MCF 10A (cell line): Measurements from ENCODE around the gene TUBGCP6. TPM values are rescaled to one million over a fixed set of nuclear protein-coding genes. Genes with fewer than 3 reads are reported as not detected.

Source experiments
- BruUV-seq: library from RNA; stranded (reverse); fragments of 400-500 nt; replicated peaks from 2 replicates; lab custom pipeline; 2021; lab: Mats Ljungman, UMichigan
- CTCF ChIA-PET: fragments of 300-600 bp; sonication (Branson Sonifier 250); formaldehyde crosslinking; extraction: SDS; loops from one replicate; lab custom pipeline; 2021; ENCODE audit warnings: antibody characterized with exemption, inconsistent platforms; lab: Yijun Ruan, JAX
- POLR2A ChIA-PET: fragments of 300-600, 350-650 bp; sonication (Branson Sonifier 250); formaldehyde crosslinking; extraction: SDS; loops from one replicate; lab custom pipeline; 2020; ENCODE audit warnings: antibody characterized with exemption, inconsistent platforms; lab: Yijun Ruan, JAX
- DNase-seq: peaks from one replicate; pipeline ENCODE4 v3.0.0-alpha.2; 2018; ENCODE audit not compliant: unreplicated experiment
- H3K27ac Mint-ChIP-seq: one replicate; pipeline ENCODE4 v1.8.0; 2022; ENCODE audit warnings: mild to moderate bottlenecking, low read depth, mixed read lengths; ENCODE audit not compliant: unreplicated experiment
- H3K27me3 Mint-ChIP-seq: one replicate; pipeline ENCODE4 v1.8.0; 2022; ENCODE audit warnings: mixed read lengths; ENCODE audit not compliant: insufficient read depth, unreplicated experiment
- H3K36me3 Mint-ChIP-seq: one replicate; pipeline ENCODE4 v1.8.0; 2022; ENCODE audit warnings: mild to moderate bottlenecking, moderate library complexity, mixed read lengths; ENCODE audit not compliant: insufficient read depth, unreplicated experiment
- H3K4me1 Mint-ChIP-seq: one replicate; pipeline ENCODE4 v1.8.0; 2022; ENCODE audit warnings: mixed read lengths; ENCODE audit not compliant: insufficient read depth, unreplicated experiment
- H3K4me3 Mint-ChIP-seq: one replicate; pipeline ENCODE4 v1.8.0; 2022; ENCODE audit warnings: mild to moderate bottlenecking, moderate library complexity, mixed read lengths; ENCODE audit not compliant: unreplicated experiment
- H3K9me3 Mint-ChIP-seq: one replicate; pipeline ENCODE4 v1.8.0; 2022; ENCODE audit warnings: mixed read lengths; ENCODE audit not compliant: unreplicated experiment
- CTCF ChIP-seq: fragments of 200-600 bp; IDR thresholded peaks from one replicate; pipeline ENCODE4 v1.8.0; 2022; ENCODE audit warnings: antibody characterized with exemption, mild to moderate bottlenecking; ENCODE audit not compliant: unreplicated experiment
- intact Hi-C: fragments of 100-400 bp; cut with micrococcal nuclease; formaldehyde crosslinking; loops from 2 replicates; pipeline ENCODE4 v1.14.1; 2022
- total RNA-seq: library from RNA; stranded (reverse); gene quantifications from 2 replicates; pipeline ENCODE4 v1.2.3, GENCODE V29; 2022

Gene TUBGCP6
- total RNA-seq, 1 experiment from 2014 or later: 27.9 TPM

- H3K9me3 Mint-ChIP-seq: no peaks in the 10 kb centered on the region
- DNase-seq: no peak
- ChIA-PET POLR2A (interaction anchor here (0.9 kb wide), 1 partner anchor 35 kb away, joined by 3 read pairs; the partner anchor contains the start of gene HDAC10), CTCF (interaction anchor here (0.7 to 1.9 kb wide), 4 partner anchors 9 to 151 kb away, joined by 3 to 11 read pairs (median 4); no protein-coding TSS in a partner anchor)
- BruUV-seq: no TSS peak
- peaks cover 69% of the 10 kb centered on the region for H3K36me3 Mint-ChIP-seq
- H3K27ac Mint-ChIP-seq: no peak overlapping the region
- intact Hi-C loops: no loop called here
- H3K4me3 Mint-ChIP-seq: no peak overlapping the region
- no peak for TF ChIP-seq CTCF
- H3K4me1 Mint-ChIP-seq: no peaks in the 10 kb centered on the region
- no peaks in the 10 kb centered on the region for H3K27me3 Mint-ChIP-seq
These were observed 29.3 kb downstream of the TUBGCP6 start for GRCh38 chr22:50215297-50216054.

- Mint-ChIP-seq H3K27me3 (no peaks in the 10 kb centered on the region), H3K4me3 (no peak overlapping the region), H3K9me3 (no peaks in the 10 kb centered on the region), H3K36me3 (peaks cover 77% of the 10 kb centered on the region), H3K4me1 (peaks cover 6% of the 10 kb centered on the region), H3K27ac (no peak overlapping the region)
- TF ChIP-seq CTCF: no peak
- no peak for DNase-seq
- intact Hi-C loops: no loop called here
- BruUV-seq: no TSS peak
- CTCF ChIA-PET: interaction anchor here (1.4 to 1.5 kb wide), 2 partner anchors 23 to 65 kb away, joined by 5 to 8 read pairs; no protein-coding TSS in a partner anchor
- POLR2A ChIA-PET: interaction anchor here (1.2 kb wide), 1 partner anchor 23 kb away, joined by 4 read pairs; no protein-coding TSS in a partner anchor
These were observed 31.6 kb downstream of the TUBGCP6 start for GRCh38 chr22:50213263-50213662.

GRCh38 chr22:50211147-50211546 lies 33.7 kb downstream of the TUBGCP6 start:
- POLR2A ChIA-PET: no interaction called here
- CTCF ChIA-PET: interaction anchor here (0.9 to 2.1 kb wide), 6 partner anchors 8 to 68 kb away, joined by 3 to 19 read pairs (median 4); no protein-coding TSS in a partner anchor
- no peak for DNase-seq
- Mint-ChIP-seq H3K36me3 (peaks cover 78% of the 10 kb centered on the region), H3K9me3 (no peaks in the 10 kb centered on the region), H3K27me3 (no peaks in the 10 kb centered on the region), H3K27ac (no peak overlapping the region), H3K4me1 (peaks cover 6% of the 10 kb centered on the region), H3K4me3 (no peak overlapping the region)
- no TSS peak for BruUV-seq
- no peak for TF ChIP-seq CTCF
- intact Hi-C loops: no loop called here

DNA sequence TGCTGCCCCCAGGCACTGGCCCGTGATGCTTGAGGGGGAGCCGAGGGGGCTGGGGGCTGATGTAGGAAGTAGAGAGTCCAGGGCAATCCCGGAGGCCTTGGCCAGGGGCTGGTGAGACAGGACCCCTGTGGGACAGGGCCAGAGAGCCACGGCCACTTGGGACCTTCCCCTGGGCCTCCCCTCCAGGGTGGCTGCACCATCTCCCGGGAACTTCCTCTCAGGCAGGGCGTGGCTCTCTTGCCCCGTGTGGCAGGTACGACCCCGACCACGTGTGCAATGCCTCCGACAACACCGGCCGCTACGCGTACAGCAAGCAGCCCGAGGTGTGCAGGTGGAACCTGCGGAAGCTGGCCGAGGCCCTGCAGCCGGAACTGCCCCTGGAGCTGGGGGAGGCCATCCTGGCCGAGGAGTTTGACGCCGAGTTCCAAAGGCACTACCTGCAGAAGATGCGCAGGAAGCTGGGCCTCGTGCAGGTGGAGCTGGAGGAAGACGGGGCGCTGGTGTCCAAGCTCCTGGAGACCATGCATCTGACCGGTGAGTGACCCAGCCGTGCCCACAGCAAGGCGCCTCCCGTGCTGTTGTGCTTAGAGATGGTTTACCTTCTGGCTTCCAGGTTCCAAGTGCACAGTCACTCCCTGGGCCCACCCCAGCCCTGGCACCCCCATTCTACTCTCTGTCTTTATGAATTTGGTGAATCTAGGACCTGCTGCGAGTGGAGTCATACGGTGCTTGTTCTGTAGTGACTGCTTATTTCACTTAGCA lies 34.3 kb downstream of the TUBGCP6 start:
- H3K36me3 Mint-ChIP-seq: peaks cover 81% of the 10 kb centered on the region

More for the DNA sequence above, 34.3 kb downstream of the TUBGCP6 start:
- ChIA-PET POLR2A (no interaction called here), CTCF (interaction anchor here (0.9 to 2.1 kb wide), 6 partner anchors 8 to 68 kb away, joined by 3 to 19 read pairs (median 4); no protein-coding TSS in a partner anchor)
- H3K27ac Mint-ChIP-seq: no peak overlapping the region
- intact Hi-C loops: no loop called here
- no peak for DNase-seq
- H3K4me1 Mint-ChIP-seq: peaks cover 6% of the 10 kb centered on the region
- TF ChIP-seq CTCF: no peak
- BruUV-seq: no TSS peak
- H3K9me3 Mint-ChIP-seq: no peaks in the 10 kb centered on the region
- no peak overlapping the region for H3K4me3 Mint-ChIP-seq
- no peaks in the 10 kb centered on the region for H3K27me3 Mint-ChIP-seq
